GM19351 (cell line): Measurements from ENCODE around the gene NDUFS5.
"Not testable (repeated sequence)": the region's sequence is repeated elsewhere in the genome, so short reads cannot be mapped to it uniquely, and the experiment has no call there.

Experiments used
- ATAC-seq: cut with Tn5 transposase; IDR thresholded peaks from one replicate; pipeline ENCODE4 v1.9.1; 2021; ENCODE audit warnings: mild to moderate bottlenecking, moderate library complexity; ENCODE audit not compliant: unreplicated experiment

Gene NDUFS5

DNA sequence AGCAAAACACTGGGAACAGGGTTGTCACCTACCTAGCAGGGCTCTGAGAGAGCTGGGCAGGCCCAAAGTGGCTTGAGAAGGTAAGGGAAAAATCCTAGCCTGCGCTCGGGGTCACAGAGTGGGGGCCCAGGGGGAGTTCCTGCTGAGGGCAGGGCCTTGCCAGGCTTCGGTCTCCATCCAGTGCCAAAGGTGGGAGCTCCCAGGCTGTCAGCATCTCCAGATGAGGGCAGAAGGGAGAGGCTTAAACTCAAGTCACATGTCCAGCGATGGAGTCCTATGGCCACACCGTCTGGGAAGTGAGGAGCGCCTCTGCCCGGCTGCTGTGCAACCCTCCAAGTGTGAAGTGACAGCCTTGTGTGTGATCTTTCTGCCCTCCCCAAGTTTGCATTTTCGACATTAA, 11.2 kb upstream of the NDUFS5 start:
- not testable (repeated sequence) for ATAC-seq

DNA sequence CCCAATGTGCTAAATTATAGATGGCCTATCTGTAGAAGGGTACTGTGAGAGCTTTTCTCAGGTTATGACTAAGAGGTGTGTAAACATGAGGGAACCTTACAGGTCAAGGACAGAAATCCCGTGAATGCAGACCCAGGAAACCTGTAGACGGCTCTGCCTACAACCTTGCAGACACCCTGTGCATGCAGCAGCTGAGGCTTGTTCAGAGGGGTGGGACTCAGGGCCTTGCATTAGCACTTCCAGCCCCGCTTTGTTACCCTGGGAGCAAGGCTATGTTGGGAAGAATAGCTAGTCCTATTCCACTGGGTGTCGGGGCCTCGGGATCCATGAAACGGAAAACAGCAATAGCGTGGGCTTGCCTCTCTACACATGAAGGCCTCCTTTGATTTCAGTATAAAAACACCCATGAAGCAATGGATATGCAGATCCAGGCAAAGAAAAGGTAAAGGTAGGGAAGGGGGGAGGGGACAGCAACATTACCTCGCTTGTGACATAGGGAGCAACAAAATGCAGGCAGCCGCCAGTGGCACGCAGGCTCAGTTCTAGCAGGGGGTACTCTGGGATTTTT, 9.5 kb upstream of the NDUFS5 start:
- ATAC-seq: no peak

DNA sequence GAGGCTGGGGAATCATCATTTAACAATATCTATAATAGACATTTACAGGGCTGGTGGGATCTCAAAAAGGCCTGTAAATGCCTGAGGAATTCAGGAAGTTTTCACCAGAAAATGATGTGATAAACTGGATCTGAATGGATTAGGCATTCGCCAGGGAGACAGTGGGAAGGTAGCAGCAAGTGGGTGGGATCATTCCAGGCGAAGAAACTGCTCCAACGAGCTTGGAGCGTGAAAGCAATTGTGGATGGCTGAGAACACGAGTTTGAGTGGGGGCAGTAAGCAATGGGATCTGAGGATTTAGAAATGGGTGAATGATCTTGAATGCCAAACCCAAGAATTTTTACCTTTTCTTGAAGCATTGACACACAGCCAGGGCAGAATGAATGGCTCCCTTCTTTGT, 8.9 kb upstream of the NDUFS5 start:
- ATAC-seq: no peak

DNA sequence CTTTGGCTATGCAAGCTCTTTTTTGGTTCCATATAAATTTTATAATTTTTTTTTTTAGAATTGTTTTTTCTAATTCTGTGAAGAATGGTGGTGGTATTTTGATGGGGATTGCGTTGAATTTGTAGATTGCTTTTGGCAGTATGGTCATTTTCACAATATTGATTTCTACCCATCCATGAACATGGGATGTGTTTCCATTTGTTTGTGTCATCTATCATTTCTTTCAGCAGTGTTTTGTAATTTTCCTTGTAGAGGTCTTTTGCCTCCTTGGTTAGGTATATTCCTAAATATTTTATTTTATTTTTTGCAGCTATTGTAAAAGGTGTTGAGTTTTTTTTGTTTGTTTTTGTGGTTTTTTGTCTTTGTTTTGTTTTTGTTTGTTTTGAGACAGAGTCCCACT, 5.7 kb upstream of the NDUFS5 start:
- not testable (repeated sequence) for ATAC-seq

DNA sequence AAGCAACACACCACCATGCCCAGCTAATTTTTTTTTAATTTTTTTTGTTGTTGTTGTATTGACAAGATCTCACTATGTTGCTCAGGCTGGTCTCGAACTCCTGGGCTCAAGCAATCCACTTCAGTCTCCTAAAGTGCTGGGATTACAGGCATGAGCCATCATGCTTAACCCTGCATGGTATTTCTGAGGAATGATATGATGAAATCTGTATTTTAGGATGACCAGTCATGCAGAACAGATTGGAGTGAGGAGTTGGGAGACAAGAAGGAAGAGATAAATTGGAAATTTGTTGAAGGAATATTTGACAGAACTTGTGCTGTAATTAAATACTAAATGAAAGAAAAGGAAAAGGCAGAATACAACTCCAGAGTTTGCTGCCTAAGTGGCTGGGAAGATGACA, 4.7 kb upstream of the NDUFS5 start:
- no peak for ATAC-seq

DNA sequence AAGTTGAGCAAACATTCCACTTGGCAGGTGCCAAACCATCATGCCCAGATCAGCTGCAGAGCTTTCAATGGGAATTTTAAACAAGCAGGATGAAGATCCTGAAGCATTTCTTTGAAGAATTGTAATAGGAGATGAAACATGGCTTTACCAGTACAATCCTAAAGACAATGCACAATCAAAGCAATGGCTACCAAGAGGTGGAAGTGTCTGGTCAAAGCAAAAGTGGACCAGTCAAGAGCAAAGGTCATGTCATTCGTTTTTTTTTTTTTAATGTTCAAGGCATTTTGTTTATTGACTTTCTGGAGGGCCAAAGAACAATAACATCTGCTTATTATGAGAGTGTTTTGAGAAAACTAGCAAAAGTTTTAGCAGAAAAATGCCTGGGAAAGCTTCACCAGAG, 3.0 kb upstream of the NDUFS5 start:
- ATAC-seq: no peak

DNA sequence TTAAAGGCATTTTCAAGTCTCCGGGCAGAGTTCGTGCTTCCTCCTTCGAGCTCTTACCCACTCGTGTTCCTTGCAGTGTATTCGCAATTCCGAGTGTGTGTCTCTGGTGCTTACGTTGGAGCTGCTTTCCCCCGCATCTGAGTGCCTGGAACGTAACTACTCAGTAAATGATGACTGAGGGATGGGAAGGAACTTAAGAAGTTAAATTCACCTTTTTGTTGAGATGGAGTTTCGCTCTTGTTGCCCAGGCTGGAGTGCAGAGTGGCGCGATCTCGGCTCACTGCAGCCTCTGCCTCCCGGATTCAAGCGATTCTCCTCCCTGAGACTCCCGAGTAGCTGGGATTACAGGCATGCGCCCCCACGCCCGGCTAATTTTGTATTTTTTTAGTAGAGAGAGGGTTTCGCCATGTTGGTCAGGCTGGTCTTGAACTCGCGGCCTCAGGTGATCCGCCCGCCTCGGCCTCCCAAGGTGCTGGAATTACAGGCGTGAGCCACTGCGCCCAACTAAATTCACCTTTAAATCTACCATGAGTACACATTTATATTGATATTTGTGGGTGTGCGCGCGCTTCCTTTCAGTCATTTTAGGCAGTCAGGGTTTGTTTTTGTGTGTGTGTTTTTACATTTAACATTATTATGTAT, 837 bp downstream of the NDUFS5 start:
- ATAC-seq: no peak

DNA sequence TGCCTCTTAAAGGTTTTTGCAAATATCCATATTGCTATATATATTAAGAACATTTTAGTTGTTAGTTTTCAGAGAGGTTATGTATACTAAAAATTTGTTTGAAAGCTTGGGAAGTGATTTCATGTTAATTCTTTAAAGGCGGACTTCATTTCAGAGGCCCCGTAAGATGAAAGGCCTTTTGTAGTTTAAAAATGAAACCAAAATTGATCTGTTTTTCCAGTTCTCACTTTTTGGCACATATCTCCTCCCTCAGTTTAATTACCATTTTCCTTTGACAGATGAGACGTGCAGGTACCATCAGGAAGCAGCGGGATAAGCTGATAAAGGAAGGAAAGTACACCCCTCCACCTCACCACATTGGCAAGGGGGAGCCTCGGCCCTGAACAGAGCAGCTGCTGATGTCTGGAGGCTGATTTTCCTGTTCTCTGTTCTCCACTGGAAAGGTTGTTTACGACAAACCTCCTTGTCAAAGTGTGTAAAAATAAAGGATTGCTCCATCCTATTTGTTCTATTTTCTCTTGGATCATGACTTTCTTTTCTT, 8.0 kb downstream of the NDUFS5 start:
- no peak for ATAC-seq

DNA sequence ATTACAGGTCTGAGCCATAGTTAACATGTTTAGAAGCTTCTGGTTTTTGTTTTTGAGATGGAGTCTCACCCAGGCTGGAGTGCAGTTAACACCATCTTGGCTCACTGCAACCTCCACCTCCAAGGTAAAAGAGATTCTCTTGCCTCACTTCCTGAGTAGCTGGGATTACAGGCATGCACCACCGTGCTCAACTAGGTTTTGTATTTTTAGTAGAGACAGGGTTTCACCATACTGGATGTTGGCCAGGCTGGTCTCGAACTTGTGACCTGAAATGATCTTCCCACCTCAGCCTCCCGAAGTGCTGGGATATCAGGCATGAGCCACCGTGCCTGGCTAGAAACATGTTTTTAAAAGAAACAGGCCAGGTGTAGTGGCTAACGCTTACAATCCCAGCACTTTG, 10.5 kb downstream of the NDUFS5 start:
- ATAC-seq: no peak

DNA sequence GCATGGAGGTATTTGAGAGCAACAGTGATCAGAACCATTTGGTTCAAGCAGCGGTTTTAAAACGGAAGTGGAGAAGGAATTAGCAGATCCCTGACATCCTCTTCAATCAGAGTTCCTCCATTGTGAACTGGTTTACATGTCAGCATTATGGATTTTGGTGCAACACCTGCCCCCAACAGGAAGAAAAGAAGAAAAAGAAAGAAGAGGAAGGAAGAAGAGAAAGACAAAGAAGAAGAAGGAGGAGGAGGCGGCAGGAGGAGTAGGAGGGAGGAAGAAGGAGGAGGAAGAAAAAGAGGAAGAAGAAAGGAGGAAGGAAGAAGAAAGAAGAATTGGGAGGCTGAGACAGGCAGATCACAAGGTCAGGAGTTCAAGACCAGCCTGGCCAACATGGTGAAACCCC, 17.4 kb downstream of the NDUFS5 start:
- ATAC-seq: no peak

DNA sequence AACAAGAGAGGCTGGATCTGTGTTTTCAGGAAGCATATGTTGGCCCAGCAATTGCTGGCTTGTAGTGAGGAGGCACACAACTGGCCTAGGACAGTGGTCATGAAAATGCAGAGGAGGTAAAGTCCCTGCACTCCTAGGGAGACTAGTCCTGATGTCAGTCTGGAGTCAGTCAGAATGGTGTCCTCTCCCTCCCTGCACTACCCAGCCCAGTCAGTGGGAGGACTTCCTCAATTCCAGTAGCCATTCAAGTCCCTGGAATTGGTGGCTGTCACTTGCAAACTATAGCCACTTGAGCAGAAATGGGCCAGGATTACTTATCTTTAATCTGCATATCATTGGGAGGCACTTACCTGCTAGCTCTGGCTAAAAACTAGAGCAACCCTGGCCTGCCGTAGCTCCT, 18.6 kb downstream of the NDUFS5 start:
- ATAC-seq: no peak

DNA sequence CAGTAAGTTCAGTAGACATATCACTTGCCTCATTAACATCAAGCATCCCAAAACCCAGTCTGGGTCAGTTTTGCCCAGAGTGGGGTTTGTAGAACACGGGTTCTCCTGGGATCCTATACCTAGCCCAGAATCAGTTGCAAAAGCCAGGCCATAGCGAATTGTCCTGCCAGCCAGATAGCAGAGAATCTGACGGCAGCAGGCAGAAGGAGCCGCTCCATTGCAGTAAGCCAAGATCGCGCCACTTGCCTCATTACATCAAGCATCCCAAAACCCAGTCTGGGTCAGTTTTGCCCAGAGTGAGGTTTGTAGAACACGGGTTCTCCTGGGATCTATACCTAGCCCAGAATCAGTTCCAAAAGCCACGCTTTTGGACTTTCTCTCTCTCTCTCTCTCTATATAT, 19.1 kb downstream of the NDUFS5 start:
- no peak for ATAC-seq

DNA sequence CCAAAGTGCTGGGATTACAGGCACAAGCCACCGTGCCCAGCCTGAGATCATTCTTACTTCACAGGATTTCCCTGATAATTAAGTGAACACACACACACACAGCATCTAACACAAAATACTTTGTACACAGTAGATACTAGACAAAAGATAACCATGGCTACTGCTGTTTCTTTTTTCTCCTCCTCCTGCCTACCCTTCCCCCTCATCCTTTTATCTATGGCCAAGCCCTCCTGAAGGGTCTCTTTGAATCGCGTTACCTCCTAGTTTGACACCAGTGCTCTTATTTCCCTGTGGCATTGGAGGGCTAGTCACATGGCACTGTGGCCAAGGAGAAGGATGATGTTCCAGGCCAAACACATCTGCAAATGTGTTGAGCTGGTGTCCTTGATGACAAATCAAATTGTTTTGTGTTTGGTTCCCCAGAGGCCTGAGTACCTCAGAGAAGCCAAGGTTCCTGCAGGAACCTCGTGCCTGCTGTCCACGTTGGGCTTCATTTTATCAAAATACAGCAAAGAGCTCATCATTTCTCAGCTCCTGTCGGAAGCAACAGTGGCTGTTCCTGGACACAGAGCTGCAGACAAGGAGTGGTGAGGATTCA, 20.6 kb downstream of the NDUFS5 start:
- no peak for ATAC-seq

DNA sequence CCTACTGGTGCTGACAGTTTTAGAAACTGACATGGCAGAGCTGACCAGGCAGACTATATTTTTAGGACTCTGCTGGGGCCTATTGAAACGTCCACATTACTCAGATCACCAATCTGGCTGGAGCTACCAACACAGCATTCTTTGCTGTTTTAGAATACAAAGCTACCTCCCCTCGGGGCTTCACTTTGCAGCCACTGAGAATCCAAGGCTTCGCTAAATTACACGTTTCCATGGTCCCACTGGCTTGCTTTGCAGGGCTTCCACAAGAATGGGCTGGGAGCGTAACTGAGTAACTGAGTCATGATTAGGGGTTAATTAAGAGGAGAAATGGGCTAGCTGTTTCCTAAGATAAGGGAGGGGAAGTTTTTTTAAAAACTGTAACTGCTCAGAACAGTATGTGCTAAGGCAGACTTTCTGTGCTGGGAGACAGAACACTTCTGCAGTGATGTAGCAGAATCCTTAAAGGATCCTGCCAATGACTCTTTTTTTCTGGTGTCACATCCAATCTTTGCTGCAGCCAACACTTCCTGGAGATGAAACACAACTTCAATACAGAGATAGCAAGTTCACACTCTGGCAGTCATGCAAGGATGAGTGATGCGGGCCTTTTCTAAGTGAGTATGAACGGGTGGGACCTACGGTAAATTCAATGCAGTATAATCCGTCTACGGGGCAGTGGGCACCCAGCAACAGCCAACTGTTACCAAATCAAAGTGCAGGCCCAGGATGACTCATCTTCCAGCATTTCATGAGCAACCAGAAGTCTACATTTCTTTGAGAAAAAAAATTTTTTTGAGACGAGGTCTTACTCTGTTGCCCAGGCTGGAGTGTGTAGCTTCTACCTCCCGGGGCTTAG, 21.5 kb downstream of the NDUFS5 start:
- ATAC-seq: no peak

DNA sequence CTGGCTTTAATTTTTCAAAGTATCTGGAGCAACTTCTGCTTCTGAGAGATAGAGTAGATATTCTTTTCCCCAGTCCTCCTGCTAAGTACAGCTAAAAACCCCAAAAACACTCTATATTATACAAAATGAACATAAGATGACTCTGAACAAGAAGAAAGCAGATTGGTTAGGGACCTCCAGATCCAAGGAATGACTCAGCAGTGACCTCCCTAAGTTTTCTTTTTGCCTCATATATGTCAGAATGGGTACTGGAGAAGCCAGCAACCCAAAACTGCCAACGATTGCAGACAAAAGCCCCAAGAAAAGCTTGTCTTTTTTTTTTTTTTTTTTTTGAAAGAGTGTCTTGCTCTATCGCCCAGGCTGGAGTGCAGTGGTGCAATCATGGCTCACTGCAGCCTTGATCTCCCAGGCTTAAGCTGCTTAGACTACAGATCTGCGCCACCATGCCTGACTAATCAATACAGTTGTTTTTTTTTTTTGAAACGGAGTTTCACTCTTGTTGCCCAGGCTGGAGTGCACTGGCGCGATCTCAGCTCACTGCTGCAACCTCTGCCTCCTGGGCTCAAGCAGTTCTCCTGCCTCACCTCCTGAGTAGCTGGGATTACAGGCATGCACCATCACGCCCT, 22.7 kb downstream of the NDUFS5 start:
- no peak for ATAC-seq

DNA sequence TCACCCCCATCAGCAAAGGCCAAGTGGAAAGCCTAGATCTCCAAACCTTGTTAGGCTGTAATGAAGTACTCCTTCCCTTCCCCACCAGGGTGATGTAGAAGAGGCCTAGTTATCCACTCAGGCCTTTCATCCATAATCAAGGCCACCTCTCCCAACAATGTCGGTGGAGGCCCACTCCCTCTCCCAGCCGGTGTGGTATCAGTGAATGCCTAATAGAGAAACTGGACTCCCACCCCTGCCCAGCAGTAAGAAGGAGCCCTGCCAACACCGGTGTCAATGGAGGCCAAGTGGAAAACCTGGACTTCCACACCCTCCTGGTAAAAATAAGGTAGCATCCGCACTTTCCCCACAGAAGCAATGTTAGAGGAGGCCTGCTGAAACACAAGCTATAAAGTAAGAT, 23.9 kb downstream of the NDUFS5 start:
- ATAC-seq: no peak

DNA sequence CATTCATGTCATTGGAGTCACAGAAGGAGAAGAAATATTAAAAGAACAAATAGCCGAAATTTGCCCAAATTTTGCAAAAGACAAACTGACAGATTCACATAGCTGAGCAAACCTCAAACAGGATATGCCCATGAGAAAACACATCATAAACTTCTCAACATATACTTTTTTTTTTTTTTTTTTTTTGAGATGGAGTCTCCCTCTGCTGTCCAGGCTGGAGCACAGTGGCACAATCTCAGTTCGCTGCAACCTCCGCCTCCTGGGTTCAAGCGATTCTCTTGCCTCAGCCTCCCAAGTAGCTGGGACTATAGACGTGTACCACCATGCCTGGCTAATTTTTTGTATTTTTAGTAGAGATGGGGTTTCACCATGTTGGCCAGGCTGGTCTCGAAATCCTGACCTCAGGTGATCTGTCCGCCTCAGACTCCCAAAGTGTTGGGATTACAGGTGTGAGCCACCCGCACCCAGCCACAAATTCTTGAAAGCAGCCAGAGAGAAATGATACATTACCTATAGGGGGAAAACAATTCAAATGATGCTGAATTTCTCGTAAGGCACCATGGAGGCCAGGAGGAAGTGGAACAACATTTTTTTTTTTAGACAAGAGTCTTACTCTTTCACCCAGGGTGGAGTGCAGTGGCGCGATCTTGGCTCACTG, 25.2 kb downstream of the NDUFS5 start:
- ATAC-seq: not testable (repeated sequence)

DNA sequence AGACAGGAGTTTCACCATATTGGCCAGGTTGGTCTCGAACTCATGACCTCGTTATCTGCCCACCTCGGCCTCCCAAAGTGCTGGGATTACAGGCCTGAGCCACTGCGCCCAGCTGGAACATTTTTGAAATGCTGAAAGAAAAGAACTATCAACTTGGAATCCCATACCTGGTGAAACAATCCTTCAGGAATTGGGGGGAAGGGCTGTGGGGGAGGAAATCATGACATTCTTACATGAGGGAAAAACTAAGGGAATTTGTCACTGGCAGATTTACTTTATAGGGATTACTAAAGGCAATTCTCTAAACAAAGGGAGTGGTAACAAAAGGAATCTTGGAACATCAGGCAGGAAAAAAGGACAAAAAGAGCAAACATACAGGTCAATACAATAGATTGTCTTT, 25.8 kb downstream of the NDUFS5 start:
- ATAC-seq: no peak

DNA sequence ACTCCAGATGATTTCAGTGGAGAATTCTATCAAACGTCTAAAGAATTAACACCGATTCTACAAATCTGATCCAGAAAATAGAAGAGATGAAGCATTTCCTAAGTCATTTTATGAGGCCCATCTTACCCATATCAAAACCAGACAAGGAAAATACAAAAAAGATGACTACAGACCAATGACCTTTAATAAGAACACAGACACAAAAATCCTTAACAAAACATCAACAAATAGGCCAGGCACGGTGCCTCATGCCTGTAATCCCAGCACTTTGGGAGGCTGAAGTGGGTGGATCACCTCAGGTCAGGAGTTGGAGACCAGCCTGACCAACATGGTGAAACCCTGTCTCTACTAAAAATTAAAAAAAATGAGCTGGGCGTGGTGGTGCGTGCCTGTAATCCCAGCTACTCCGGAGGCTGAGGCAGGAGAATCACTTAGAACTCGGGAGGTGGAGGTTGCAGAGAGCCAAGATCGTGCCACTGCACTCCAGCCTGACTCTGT, 29.1 kb downstream of the NDUFS5 start:
- ATAC-seq: not testable (repeated sequence)

DNA sequence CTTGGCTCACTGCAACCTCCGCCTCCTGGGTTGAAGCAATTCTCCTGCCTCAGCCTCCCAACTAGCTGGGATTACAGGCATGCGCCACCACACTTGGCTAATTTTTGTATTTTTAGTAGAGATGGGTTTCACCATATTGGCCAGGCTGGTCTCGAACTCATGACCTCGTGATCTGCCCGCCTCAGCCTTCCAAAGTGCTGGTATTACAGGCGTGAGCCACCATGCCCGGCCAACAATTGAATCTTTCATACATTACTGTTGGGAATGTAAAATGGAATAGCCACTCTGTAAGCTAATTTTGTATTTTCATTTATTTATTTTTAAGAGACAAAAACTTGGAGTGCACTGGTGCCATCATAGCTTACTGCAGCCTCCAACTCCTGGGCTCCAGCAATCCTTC, 35.4 kb downstream of the NDUFS5 start:
- ATAC-seq: not testable (repeated sequence)
